Islet of Langerhans (tissue), 1 donor: ENCODE data around the gene VSNL1.
"Not testable (repeated sequence)": the region's sequence is repeated elsewhere in the genome, so short reads cannot be mapped to it uniquely, and the experiment has no call there.

Experiments
- FAIRE-seq: peaks from one replicate; lab custom pipeline; 2011; peaks lifted over from hg19 to GRCh38; lab: Jason Lieb, UNC

Gene VSNL1

DNA sequence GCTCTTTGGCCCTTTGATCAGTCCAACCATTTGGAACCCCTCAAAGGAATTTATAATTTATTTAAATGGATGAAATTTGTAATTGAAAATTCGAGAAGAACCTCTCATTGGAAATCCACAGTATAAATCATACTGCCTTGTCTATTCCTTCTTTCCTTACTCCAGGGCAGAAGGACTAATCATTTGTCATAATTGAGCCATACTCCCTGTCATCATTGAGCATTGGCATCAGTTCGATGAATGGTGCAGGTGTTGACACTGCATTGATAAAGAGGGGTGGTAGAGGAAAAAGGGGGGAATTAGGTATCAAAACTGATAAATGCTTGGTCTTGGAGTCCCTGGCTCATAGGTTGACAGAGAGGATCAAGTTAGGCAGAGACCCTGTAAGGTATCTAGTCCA, 2.0 kb downstream of the VSNL1 start:
- no peak for FAIRE-seq

- FAIRE-seq, result no peak
Observed at GRCh38 chr2:17543131-17543660, 2.7 kb downstream of the VSNL1 start.

GRCh38 chr2:17543848-17544247, 3.4 kb downstream of the VSNL1 start:
- FAIRE-seq, result no peak

GRCh38 chr2:17544256-17544655, 3.8 kb downstream of the VSNL1 start:
- no peak for FAIRE-seq

DNA sequence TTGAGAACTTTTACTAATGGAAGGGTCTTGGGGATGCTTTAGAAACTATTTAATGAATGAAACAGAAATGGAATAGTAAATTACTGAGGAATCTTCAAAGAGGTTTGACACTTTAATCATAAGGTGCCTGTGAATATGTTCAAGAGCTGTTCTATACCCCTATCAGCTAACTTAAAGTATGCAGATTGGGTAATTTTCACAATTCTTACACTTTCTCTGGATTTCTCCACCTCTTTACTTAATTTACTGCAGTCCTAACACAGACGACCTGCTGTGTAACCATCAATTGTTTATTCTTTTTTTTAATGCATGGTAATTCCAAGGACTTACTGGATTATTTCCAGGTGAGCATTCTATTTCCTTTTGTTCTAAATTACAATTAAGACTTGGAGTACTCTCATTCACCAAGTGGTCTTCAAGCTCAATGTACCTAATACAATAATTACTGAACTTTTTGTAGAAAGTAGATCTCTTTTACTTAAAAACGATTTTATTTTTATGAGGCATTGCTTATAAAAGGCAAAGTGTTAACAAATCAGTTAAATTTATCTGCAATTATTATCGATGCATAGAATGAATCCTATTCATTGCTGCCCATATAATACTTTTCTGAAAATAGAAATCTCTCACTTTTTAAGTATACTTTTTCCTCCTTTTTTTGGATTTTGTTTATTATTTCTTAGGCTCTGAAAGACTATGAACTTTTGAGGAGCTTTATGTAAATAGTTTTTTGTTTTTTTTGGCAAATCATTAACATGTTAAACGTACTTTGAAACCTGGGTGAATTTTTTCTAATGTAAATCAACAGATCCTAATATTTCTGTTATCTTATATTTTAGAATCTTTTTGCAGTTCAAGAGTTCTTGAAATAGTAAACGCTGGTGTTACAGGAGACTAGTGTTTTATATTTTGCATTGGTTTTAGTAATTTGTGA, 5.5 kb downstream of the VSNL1 start:
- peak; percentile 65 for FAIRE-seq

DNA sequence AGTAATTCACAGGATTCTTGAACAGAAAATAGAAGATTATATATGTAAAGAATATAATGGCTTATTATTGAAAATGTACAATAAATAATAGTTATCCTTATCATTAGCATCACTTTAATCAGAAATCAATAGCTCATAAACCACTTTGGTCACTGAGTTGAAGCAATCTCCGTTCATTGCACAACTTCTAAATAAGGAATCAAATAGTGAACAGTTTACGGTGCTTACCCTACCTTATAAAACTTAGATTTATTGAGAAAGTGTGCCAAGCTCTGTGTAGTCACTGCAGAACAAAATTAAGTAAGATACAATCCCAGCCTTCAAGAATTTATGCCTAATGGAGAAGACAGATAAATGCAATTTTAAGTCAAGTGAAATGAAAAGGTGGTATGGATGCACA, 6.7 kb downstream of the VSNL1 start:
- no peak for FAIRE-seq

GRCh38 chr2:17547737-17548136, 7.2 kb downstream of the VSNL1 start:
- FAIRE-seq, result no peak

DNA sequence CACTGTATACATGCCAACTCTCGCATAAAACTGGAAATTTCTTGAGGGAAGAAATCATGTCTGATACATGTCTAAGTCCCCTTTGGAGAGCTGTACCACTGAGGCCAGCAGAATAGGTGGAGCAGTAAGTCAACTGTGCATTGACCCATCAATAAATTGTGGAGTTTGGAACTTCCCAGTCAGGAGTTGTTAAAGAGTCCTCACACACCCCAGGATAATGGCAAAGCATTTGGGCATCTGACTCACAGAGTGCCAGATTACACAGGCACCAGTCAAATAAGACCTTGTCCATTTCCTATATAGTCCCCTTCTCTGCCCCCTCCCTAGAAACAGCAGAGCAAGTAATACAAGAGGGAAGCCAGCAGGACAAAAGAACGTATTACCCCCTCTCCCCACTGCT, 10.4 kb downstream of the VSNL1 start:
- no peak for FAIRE-seq

DNA sequence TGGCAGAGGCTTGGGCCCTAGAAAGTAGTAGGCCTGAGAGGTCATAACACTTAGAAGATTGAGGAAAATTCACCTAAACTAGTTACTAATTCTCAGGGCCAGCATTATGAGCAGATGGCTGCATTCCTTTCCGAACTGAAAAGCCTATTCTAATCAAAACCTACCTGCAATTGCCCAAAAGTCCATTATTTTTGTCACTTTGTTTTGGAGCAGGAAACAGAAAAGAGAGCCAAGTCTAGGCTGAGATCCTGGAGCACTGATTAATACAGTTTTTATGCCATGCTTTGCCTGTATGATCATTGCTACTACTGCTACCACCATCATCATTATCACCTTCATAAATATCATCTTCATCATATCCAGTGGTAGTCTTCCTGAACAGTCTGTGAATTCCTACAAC, 14.7 kb downstream of the VSNL1 start:
- no peak for FAIRE-seq

DNA sequence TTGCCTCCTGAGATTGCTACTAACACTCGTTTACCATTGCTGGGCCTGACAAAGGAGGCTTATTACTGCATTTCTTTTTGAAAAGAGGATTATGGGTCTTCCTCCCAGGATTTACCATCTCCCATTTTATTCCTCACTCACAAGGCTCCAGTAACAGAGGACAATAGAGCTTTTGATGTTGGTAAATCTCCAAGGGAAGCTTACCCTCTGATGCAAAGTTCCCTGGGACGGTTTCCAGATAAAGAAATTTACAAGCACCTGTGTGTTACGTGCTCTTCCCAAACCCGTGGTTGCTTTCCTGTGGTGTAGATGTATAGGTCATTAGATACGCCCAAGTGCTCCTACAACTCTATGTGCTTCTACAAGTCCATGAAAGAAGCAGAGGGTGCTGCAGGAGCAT, 17.1 kb downstream of the VSNL1 start:
- no peak for FAIRE-seq

DNA sequence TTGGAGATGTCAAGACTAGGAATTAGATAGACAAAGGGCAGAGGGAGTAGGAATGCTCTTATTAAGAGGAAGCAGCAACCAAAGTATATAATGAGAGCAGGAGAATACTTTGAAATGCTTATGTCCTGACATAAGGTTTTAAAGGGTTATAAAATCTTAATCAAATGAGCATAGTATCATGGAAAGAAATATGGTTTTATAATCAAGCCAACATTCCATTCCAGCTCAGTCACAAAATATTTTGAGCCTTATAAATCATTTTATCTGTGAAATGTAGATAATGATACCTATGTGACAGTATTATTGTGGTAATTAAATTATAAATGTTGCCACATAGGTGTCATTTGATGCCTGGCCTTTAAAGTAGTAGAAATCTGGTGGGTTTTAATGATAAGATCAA, 17.6 kb downstream of the VSNL1 start:
- FAIRE-seq, result no peak

GRCh38 chr2:17558878-17559277, 18.4 kb downstream of the VSNL1 start:
- no peak for FAIRE-seq

- FAIRE-seq, result not testable (repeated sequence)
Observed at GRCh38 chr2:17565726-17566125, 25.2 kb downstream of the VSNL1 start.

DNA sequence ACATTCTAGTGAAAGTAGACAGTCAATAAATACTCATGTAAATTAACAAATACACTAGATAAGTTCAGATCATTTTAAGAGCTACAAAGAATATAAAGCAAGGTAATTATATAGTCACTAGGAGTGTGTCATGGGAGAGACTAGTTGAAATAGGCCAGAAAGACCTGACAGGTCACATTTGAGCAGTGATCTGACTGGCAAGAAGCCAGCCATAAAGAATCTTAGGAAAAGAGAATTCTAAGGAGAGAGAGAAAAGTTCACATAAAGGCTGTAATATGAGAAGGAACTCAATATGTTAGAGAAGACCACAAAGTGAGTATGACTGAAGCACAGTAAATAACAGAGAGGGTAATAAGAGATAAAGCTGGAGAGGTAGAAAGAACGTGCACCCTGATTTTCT, 31.2 kb downstream of the VSNL1 start:
- FAIRE-seq, result no peak

DNA sequence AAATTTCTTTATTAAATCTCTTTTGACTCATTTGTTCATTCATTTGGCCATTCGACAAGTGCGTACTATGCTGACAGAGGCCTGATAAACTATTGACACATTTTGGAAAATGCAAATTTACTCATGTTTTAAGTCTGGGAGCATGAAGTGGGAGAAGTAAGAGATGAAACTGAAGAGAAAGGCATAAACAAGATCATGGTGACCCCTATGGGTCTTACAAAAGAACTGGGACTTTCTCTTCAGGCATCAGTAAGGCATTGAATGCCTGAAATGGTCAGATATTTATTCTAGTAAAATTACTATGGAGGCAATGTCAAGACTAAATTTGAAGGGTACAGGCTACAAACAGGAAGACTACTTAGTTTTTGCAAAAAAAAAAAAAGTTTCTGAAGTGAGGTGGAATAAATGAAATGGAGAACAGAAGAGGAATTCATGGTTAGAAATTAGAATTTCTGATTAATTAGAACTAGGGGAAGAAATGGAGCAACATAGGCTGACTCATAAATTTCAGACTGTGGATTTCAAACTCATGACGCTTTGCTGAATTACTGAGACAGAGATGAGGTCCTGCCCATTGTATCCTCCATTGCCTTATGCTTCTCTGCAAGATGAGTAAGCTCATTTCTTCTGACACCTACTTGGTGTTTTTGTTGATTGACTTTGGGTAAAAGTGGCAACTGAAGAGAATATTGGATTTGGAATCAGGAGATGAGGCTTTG, 32.7 kb downstream of the VSNL1 start:
- FAIRE-seq, result no peak

- no peak for FAIRE-seq
Observed at GRCh38 chr2:17573804-17574175, 33.3 kb downstream of the VSNL1 start.

DNA sequence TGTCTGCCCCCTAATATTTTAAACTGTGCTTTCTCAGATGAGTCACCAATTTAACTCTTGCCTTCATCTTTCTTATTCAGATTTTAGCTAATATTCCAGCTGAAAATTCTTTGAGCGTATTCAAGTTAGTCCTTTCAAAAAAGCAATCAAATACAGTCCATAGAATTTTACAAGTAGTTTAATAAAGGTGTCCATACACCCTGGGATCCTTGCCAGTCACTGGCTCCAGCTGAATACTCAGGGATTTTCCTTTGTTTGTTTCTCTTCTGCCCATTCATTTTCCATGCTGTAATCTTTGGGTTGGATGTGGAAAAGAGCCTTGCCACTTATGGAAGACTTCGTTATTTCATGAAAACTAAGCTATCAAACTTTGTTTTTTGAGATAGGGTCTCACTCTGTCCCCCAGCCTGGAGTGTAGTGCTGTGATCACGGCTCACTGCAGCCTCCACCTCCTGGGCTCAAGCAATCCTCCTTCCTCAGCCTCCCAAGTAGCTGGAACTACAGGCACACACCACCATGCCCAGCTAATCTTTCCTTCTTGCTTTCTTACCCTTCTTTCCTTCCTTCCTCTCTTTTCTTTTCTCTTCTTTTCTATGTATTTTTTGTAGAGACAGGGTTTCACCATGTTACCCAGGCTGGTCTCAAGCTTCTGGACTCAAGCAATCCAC, 34.0 kb downstream of the VSNL1 start:
- FAIRE-seq, result no peak

DNA sequence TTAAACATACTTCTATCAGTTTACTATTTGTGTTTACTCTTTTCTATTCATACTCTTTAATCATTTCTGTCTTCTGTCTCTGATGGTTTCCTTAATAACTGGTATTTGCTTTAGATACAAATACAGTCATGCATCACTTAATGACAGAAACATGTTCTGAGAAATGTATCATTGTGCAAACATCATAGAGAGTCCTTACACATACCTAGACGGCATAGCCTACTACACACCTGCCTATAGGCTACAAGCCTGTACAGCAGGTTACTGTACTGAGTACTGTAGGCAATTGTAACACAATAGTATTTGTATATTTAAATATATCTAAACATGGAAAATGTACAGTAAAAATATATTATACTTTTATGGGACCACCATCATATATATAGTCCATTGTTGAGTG, 36.3 kb downstream of the VSNL1 start:
- no peak for FAIRE-seq

GRCh38 chr2:17578466-17578928, 38.0 kb downstream of the VSNL1 start:
- FAIRE-seq, result no peak

DNA sequence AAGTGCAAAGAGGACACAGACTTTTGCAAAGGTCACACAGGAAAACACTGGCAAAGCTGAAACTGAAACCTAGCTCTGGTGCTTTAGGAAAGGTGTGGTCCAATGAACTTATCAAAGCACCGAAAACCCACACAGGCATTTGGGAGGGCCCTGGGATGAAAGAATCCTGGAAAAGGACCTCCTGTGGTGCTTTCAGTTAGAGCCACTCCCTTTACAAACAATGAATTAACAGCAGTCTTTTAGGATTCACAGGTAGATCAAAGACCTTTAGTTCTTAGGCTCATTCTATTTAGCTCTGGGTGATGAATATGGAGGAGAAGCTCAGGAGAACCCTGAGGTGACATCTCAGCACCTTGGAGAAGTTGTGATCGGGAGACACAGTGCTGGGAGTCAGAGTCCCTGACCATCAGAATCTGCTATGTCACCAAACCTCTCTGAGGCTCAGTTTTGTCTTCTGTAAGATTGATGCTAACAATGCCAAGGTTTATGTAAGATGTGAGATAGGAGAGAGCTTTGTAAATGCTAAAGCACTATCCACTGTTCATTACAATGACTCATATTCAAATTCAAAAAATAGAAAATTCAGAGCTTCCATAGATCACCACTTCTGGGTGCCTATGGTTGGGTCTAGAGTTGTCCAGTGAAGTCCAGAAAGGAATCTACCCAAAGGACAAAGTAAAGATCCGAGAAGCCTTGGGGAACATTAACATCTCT, 39.3 kb downstream of the VSNL1 start:
- FAIRE-seq, result no peak

GRCh38 chr2:17580319-17580715, 39.8 kb downstream of the VSNL1 start:
- FAIRE-seq, result no peak

GRCh38 chr2:17581831-17582230, 41.3 kb downstream of the VSNL1 start:
- FAIRE-seq, result no peak
